OCI-LY7 (cell line): ENCODE measurements around the gene TMEM126A. TPM values are rescaled to one million over a fixed set of nuclear protein-coding genes. Genes with fewer than 3 reads are reported as not detected.

Source experiments
- Bru-seq: library from RNA; stranded (reverse); fragments of 400-500 nt; gene quantifications from one replicate; lab custom pipeline; 2021; lab: Mats Ljungman, UMichigan
- BruChase-seq, 2 experiments: library from RNA; stranded (reverse); fragments of 400-500 nt; gene quantifications; one replicate each; lab custom pipeline; 2021; lab: Mats Ljungman, UMichigan
- BruUV-seq: library from RNA; stranded (reverse); fragments of 400-500 nt; replicated peaks from 2 replicates; lab custom pipeline; 2021; lab: Mats Ljungman, UMichigan
- CTCF ChIA-PET: fragments of 300-600 bp; sonication (Branson Sonifier 250); formaldehyde crosslinking; loops from one replicate; lab custom pipeline; 2022; ENCODE audit warnings: antibody characterized with exemption; ENCODE audit not compliant: unreplicated experiment; lab: Charles Lee
- POLR2A ChIA-PET: fragments of 300-600 bp; sonication (Branson Sonifier 250); formaldehyde crosslinking; loops from one replicate; lab custom pipeline; 2022; ENCODE audit warnings: antibody characterized with exemption; lab: Charles Lee
- DNase-seq: peaks from one replicate; pipeline ENCODE4 v3.0.0-alpha.2; 2015; ENCODE audit warnings: low spot score
- H2AFZ ChIP-seq: fragments of 200-600 bp; sonication (generic), shearing (Covaris generic); 2 replicates; pipeline ENCODE4 v1.6.1; 2014; ENCODE audit warnings: mild to moderate bottlenecking, antibody characterized with exemption, low read length, moderate library complexity
- H3K27ac ChIP-seq: fragments of 200-600 bp; sonication (generic); 2 replicates; pipeline ENCODE4 v1.5.1; 2014; ENCODE audit warnings: mixed run types, low read depth, mild to moderate bottlenecking, moderate library complexity, low read length, inconsistent platforms; ENCODE audit not compliant: poor library complexity, severe bottlenecking
- H3K36me3 ChIP-seq: fragments of 200-600 bp; sonication (generic); 2 replicates; pipeline ENCODE4 v1.6.1; 2014; ENCODE audit warnings: mild to moderate bottlenecking, antibody characterized with exemption, low read length, moderate library complexity, mixed read lengths; ENCODE audit not compliant: insufficient read depth
- H3K4me1 ChIP-seq: fragments of 200-600 bp; sonication (generic); 2 replicates; pipeline ENCODE4 v1.5.1; 2014; ENCODE audit warnings: mild to moderate bottlenecking, low read length; ENCODE audit not compliant: insufficient read depth, poor library complexity, severe bottlenecking
- H3K4me2 ChIP-seq: fragments of 200-600 bp; sonication (generic); 2 replicates; pipeline ENCODE4 v1.6.1; 2014; ENCODE audit warnings: mild to moderate bottlenecking, low read length
- H3K4me3 ChIP-seq: fragments of 200-600 bp; sonication (generic); 2 replicates; pipeline ENCODE4 v1.5.1; 2014; ENCODE audit warnings: mild to moderate bottlenecking, low read depth, low read length; ENCODE audit not compliant: poor library complexity, severe bottlenecking
- H3K79me2 ChIP-seq: fragments of 200-600 bp; sonication (generic); 2 replicates; pipeline ENCODE4 v1.6.1; 2016; ENCODE audit warnings: low read depth, mild to moderate bottlenecking, low read length, moderate library complexity, mixed read lengths; ENCODE audit not compliant: insufficient read depth
- H3K9me2 ChIP-seq: fragments of 200-600 bp; sonication (generic); 2 replicates; pipeline ENCODE4 v1.6.1; 2016; ENCODE audit warnings: mild to moderate bottlenecking, low read length, mixed read lengths; ENCODE audit not compliant: insufficient read depth
- H3K9me3 ChIP-seq: fragments of 200-600 bp; sonication (generic); 2 replicates; pipeline ENCODE4 v1.6.1; 2014; ENCODE audit warnings: mild to moderate bottlenecking, mixed run types, low read length, mixed read lengths
- H4K20me1 ChIP-seq: fragments of 200-600 bp; sonication (generic); 2 replicates; pipeline ENCODE4 v1.6.1; 2014; ENCODE audit warnings: mild to moderate bottlenecking, antibody characterized with exemption, low read length, moderate library complexity, mixed read lengths; ENCODE audit not compliant: insufficient read depth
- CTCF ChIP-seq: fragments of 200-600 bp; sonication (generic); conservative IDR thresholded peaks from 2 replicates; pipeline ENCODE4 v1.5.1; 2014; ENCODE audit warnings: mild to moderate bottlenecking, antibody characterized with exemption, low read length, moderate library complexity, mixed read lengths
- EZH2phosphoT487 ChIP-seq: fragments of 200-600 bp; sonication (generic); IDR thresholded peaks from 2 replicates; pipeline ENCODE4 v1.6.1; 2018; ENCODE audit warnings: low read depth, borderline replicate concordance, mild to moderate bottlenecking, mixed run types, antibody characterized with exemption, low read length, moderate library complexity, mixed read lengths
- intact Hi-C: fragments of 100-400 bp; cut with micrococcal nuclease; formaldehyde crosslinking; loops from one replicate; pipeline ENCODE4 v1.10.0; 2022; ENCODE audit not compliant: unreplicated experiment
- long read RNA-seq: library from polyadenylated mRNA; stranded (forward); transcript quantifications from one replicate; pipeline ENCODE4 v2.0.0, GENCODE V29; 2022
- total RNA-seq, 2 experiments: library from RNA; depleted of rRNA in 1 of 2; stranded (reverse); fragments of >200 nt in 1 of 2; shearing (Covaris generic) in 1 of 2; gene quantifications; 2 replicates each; pipeline ENCODE4 v1.2.3, GENCODE V29; 2014 to 2022

Gene TMEM126A
- total RNA-seq (2014; rRNA removed; shearing (Covaris generic)) (16.8 and 16.9 TPM in 2 replicates), total RNA-seq (2022) (25.6 and 25.7 TPM in 2 replicates), Bru-seq, nascent RNA (percentile 81 among the genes with signal in this experiment), BruChase-seq, experiment 1, labeled RNA remaining after a 6-hour chase (percentile 73 among the genes with signal in this experiment), BruChase-seq, experiment 2, labeled RNA remaining after a 2-hour chase (percentile 72 among the genes with signal in this experiment)
- long read RNA-seq, transcript TMEM126A-201 (5 exons, 739 nt), result major isoform, 10 of 19 reads
- long read RNA-seq, partial matches to known transcripts, result 0 of 19 reads
- long read RNA-seq, other reads (novel, unspliced or antisense), result 8 of 19 reads

DNA sequence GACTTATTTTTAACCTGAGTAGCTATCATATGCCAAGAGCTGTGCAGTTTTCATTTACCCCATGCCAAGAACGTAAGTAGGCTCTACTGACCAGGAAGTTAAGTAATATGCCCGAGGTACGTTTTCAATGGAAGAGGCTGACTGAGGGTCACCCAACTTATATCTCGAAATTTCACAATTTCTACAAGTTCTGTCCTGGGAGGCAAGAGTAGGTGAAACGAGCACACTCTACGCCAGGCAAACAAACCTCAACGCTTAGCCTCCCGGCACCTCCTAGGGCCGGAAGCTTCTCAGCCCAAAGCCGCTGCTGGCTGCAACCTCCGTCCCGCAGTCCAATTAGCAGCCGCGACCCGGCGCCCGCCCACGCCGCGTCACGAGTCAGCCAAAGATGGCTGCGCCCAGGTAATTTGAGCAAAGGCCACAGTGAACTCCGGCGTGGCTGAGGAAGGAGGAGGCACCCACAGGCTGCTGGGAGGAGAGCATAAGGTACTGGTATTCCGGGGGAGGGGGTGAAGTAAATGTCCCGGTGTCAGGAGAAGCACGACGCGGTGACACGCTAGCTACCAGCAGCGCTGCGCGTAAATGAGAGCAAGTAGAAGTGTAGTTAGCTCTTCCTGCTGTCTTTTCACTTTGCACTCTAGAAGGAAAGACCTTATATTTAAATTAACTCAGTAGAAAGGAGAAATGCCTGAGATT lies at the start of gene TMEM126A:
TMEM126A (plus strand) TSS at position 364 of the 696 bp plus-strand sequence. CDS start 2,289 bp downstream, outside the sequence.
- H2AFZ ChIP-seq, result peak within 1 kb of the TSS; percentile 86
- H3K4me1 ChIP-seq, result peaks cover 33% of the 10 kb centered on the region
- peak; percentile 91 for DNase-seq
- H3K36me3 ChIP-seq, result peaks cover 19% of the 10 kb centered on the region; the same call in 1 of the 2 replicates
- no peaks in the 10 kb centered on the region for H4K20me1 ChIP-seq
- ChIA-PET CTCF (interaction anchor here (0.6 to 1.6 kb wide), 6 partner anchors 8 to 20 kb away, joined by 3 to 5 read pairs (median 4); partner anchors contain the start of genes DLG2 and TMEM126B), POLR2A (interaction anchor here (0.7 to 7.4 kb wide), 13 partner anchors 11 to 653 kb away, joined by 3 to 94 read pairs (median 4); partner anchors contain the start of genes CREBZF, DLG2 and TMEM126B)
- peak within 1 kb of the TSS; percentile 82 for H3K4me2 ChIP-seq
- BruUV-seq, result no TSS peak
- intact Hi-C loops, result loop anchor here (1.0 to 5.0 kb wide), 3 partner anchors 16 to 420 kb away; partner anchors contain the start of gene PICALM
- peaks cover 30% of the 10 kb centered on the region; the same call in 1 of the 2 replicates for H3K79me2 ChIP-seq
- peak within 1 kb of the TSS; percentile 72 for H3K27ac ChIP-seq
- TF ChIP-seq EZH2phosphoT487 (no peak), CTCF (no peak)
- peak within 1 kb of the TSS; percentile 74 for H3K4me3 ChIP-seq
- no peaks in the 10 kb centered on the region; the same call in 1 of the 2 replicates for H3K9me3 ChIP-seq
- no peaks in the 10 kb centered on the region for H3K9me2 ChIP-seq

- no peaks in the 10 kb centered on the region for H3K9me3 ChIP-seq
- H3K4me2 ChIP-seq, result no peak overlapping the region
- no peak overlapping the region for H2AFZ ChIP-seq
- no peaks in the 10 kb centered on the region for H3K9me2 ChIP-seq
- H3K27ac ChIP-seq, result no peak overlapping the region
- ChIA-PET POLR2A (no interaction called here), CTCF (no interaction called here)
- no peaks in the 10 kb centered on the region for H4K20me1 ChIP-seq
- H3K4me3 ChIP-seq, result no peak overlapping the region
- no peak for TF ChIP-seq CTCF
- no peak for TF ChIP-seq EZH2phosphoT487
- no peaks in the 10 kb centered on the region for H3K36me3 ChIP-seq
- no peaks in the 10 kb centered on the region for H3K79me2 ChIP-seq
- no TSS peak for BruUV-seq
- intact Hi-C loops, result loop anchor here (2.0 to 10.0 kb wide), 2 partner anchors 64 to 226 kb away; no protein-coding TSS in a partner anchor
- H3K4me1 ChIP-seq, result no peaks in the 10 kb centered on the region
- no peak for DNase-seq
Observed at GRCh38 chr11:85599083-85599482, 48.7 kb upstream of the TMEM126A start.
